Measurements from ENCODE around the gene AGFG2.
"Not testable (repeated sequence)": the region's sequence is repeated elsewhere in the genome, so short reads cannot be mapped to it uniquely, and the experiment has no call there.

AGFG2 gene

DNA sequence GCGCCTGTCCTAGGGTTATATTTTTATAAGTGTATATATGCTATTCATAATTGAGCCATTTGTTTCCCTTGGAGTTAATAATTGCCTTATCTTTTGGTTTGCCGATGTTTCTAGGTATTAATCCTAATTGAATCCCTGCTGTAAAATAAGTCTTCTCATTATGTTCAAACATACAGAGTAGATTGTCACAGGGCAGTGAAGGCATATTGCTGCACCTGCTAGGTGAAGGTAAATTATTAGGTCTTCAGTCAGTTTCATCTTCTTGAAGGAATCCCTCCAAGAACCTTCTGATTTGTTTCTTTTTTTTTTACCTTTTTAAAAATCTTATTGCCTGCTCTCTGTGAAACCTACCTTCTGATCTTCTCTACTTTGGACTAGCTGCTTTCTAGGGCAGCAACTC, 17.9 kb upstream of the AGFG2 start:
- DNase-seq (ENCODE audit: low spot score): no peak

DNA sequence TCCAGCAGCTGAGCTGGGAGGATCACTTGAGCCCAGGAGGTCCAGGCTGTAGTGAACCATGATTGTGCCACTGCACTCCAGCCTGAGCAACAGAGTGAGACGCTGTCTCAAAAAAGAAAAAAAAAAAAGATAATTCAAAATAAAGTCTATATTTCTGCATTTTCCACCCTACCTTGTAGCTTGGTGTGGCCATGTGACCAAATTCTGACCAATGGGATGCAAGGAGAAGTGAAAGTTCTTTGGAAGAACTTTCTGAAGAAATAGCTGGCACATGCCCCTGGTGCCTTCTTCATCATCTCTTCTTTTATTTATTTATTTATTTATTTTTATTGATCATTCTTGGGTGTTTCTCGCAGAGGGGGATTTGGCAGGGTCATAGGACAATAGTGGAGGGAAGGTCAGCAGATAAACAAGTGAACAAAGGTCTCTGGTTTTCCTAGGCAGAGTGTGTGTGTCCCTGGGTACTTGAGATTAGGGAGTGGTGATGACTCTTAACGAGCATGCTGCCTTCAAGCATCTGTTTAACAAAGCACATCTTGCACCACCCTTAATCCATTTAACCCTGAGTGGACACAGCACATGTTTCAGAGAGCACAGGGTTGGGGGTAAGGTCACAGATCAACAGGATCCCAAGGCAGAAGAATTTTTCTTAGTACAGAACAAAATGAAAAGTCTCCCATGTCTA, 17.0 kb upstream of the AGFG2 start:
- not testable (repeated sequence) for DNase-seq (ENCODE audit: low spot score)

DNA sequence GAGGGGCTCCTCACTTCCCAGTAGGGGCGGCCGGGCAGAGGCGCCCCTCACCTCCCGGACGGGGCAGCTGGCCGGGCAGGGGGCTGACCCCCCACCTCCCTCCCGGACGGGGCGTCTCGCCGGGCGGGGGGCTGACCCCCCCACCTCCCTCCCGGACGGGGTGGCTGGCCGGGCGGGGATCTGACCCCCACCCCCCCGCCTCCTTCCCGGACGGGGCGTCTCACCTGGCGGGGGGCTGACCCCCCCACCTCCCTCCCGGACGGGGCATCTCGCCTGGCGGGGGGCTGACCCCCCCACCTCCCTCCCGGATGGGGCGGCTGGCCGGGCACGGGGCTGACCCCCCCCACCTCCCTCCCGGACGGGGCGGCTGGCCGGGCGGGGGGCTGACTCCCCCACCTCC, 15.8 kb upstream of the AGFG2 start:
- not testable (repeated sequence) for DNase-seq (ENCODE audit: low spot score)

DNA sequence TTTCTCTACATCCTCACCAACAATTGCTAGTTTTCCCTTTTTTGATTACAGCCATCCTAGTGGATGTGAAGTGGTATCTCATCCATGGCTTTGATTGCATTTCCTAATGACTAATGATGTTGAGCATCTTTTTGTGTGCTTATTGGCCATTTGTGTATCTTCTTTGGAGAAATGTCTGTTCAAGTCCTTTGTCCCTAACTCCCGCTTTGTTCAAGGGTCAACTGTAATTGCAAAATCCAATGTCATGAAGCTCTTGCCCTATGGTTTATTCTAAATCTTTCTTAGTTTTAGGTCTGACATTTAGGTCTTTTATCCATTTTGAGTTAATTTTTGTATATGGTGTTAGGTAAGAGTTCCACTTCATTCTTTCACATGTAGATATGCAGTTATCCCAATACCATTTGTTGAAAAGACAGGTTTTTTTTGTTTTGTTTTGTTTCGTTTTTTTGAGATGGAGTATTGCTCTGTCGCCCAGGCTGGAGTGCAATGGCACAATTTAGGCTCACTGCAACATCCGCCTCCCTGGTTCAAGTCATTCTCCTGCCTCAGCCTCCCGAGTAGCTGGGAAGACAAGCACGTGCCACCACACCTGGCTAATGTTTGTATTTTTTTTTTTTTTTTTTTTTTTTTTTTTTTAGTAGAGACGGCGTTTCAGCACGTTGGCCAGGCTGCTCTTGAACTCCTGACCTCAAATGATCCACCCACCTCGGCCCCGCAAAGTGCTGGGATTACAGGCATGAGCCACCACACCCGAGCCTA, 10.7 kb upstream of the AGFG2 start:
- not testable (repeated sequence) for DNase-seq (ENCODE audit: low spot score)

DNA sequence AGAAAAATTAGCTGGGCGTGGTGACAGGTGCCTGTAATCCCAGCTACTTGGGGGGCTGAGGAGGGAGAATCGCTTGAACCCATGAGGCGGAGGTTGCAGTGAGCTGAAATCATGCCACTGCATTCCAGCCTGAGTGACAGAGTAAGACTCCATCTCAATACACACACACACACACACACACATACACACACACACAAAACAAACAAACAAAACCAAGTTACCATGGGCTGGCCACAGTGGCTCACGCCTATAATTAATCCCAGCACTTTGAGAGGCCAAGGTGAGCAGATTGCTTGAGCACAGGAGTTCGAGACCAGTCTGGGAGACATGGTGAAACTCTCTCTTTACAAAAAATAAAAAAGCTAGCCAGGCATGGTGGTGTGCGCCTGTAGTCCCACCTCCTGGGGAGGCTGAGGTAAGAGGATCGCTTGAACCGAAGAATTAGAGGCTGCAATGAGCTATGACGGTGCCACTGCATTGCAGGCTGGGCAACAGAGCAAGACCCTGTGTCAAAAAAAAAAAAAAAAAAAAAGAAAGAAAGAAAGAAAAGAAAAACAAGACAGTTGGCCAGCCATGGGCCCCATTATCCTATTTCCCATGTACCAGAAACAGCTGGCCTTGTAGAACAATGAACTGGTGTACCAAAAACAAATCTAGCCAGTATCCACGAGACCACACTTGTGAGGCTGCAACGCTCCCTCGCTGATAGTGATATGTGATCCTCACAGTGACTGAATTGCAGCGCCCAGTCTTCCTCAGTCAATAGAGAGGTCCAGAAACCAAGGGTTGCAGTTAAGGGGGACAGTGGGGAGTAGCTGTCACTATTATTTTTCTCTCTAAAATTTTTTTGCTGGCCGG, 6.6 kb upstream of the AGFG2 start:
- no peak for DNase-seq (ENCODE audit: low spot score)

DNA sequence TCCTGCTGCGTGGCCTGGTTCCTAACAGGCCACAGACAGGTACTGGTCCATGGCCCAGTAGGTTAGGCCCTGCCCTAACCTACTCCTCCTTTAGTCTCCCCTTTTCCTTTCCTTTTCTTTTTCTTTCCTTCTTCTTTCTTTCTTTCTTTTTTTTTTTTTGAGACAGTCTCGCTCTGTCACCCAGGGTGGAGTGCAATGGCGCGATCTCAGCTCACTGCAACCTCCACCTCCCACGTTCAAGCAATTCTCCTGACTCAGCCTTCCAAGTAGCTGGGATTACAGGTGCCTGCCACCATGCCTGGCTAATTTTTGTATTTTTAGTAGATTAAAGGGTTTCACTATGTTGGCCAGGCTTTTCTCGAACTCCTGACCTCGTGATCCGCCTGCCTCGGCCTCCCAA, 3.0 kb upstream of the AGFG2 start:
- DNase-seq (ENCODE audit: low spot score): not testable (repeated sequence)

DNA sequence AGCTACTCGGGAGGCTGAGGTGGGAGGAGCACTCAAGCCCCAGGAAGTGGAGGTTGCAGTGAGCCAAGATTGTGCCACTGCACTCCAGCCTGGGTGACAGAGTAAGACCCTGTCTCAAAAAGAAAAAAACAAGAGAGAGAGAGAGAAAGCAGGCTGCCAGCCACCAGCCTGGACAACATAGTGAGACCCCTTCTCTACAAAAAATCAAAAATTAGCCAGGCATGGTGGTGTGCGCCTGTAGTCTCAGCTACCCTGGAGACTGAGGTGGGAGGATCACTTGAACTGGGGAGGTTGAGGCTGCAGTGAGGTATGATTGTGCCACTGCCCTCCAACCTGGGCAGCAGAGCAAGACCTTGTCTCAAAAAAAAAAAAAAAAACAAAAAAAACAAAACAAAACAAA, 2.3 kb upstream of the AGFG2 start:
- not testable (repeated sequence) for DNase-seq (ENCODE audit: low spot score)

DNA sequence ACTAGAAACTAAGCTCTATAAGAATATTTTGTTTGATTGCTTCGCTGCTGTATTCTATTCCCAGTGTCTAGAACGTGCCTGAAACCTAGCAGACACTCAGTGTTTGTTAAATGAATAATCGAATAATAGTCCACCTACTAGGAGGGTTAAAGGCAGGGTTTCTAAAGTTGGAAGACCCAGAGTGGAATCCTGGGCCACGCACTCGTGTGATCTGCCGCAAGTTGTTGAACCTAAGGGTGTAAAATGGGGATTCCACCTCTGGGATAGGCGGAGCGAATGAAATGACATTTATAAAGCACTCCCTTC, 702 bp upstream of the AGFG2 start:
- no peak for DNase-seq (ENCODE audit: low spot score)

DNA sequence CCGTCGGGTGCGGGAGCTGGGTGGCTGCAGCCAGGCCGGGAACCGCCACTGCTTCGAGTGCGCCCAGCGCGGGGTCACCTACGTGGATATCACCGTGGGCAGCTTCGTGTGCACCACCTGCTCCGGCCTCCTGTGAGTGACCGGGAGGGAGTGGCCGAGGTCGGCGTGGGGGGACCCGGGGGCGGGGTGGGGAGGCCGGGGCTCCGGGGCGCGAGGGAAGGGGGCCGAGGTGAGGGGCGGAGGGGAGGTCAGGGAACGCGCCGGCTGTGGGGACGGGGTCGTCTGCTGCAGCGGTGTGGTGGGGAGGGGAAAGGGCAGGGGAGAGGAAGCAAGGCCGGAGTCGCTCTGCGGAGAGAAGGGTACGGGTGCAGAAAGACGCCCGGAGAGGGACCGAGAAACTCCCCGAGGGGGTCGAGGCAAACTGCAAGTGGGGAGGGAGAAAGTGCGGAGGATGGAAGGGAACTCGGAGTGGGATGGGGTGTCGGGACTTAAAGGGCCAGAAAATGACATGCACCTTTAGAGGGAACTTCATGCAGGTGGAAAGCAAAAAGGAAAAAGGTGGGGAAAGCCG, 518 bp downstream of the AGFG2 start:
- DNase-seq (ENCODE audit: low spot score): no peak

DNA sequence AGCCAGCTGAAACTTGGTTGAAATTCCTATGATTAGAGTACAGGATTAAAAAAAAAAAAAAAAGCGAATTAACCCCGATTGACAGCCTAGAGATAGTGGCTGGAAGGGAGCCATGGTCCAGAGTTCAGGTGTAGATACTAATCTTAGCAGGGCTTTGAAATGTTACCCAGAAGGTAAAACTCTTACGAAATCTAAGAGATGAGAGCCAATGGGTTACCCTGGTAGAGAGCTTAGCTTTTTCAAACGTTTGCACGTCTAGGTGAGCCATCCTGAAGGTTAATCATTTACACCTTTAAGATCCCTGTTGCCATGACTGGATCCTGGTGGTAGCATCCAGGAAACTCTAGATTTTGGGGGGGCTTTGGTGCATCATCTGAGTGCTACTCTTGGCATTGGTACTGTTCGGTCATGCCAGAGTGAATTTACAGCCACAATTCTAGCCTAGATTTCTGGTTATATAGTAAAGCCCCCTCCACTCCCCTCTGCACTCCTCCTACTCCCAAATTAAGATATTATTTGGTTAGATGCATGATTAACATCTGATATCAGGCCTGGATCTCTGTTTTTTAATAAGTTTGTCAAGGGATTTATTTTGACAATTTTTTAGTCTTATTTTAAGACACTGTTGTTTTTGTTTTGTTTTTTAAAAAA, 1.2 kb downstream of the AGFG2 start:
- DNase-seq (ENCODE audit: low spot score): peak; percentile 83

DNA sequence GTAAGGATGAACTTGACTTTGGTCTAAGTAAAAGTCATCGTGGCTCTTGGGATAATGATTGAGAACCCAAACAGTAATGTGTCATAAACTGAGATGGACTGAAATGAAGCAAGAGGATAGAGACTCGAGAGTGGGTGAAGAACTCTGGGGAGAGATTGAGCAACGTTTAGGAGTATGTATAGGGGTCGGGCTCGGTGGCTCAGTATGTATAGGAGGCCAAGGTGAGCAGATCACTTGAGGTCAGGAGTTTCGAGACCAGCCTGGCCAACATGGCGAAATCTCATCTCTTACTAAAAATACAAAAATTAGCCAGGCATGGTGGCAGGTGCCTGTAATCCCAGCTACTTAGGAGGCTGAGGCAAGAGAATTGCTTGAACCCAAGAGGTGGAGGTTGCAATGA, 2.3 kb downstream of the AGFG2 start:
- not testable (repeated sequence) for DNase-seq (ENCODE audit: low spot score)

DNA sequence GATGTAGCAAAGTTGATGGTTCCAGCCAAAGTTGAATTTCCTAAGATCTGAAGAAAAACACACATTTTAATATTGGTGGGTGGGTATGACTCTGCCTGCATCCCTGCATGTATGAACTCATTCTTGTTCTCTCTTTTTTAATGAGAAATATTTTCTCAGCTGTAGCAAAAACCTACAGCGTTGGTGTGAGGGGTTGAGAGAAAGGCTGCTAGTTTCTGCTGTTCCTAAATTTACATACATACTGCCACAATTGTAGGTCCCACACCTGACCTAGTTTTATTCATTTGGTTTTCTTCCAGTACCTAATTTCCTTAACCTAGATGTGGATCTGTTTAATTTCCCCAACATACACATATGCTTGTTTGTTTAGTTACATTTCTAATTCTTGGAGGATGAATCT, 4.6 kb downstream of the AGFG2 start:
- no peak for DNase-seq (ENCODE audit: low spot score)

DNA sequence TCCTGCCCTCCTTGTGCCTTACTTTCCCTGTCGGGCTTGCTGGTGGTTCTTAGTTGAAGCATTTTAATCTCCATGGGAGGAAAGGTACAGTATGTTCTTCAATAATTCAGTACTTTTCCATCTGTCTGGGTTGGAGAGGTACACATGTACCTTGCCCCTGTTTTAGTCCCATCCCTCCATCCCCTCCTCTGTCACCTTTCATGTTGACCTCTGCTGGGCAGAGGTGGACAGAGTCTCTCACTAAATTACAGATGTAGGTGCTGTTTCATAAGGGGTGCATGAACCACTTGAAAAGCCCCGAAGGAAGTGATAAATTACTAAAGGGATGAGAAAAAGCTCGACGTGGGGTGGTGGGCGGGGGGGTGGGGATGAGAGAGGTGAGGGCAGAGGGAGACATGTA, 5.4 kb downstream of the AGFG2 start:
- DNase-seq (ENCODE audit: low spot score): no peak

DNA sequence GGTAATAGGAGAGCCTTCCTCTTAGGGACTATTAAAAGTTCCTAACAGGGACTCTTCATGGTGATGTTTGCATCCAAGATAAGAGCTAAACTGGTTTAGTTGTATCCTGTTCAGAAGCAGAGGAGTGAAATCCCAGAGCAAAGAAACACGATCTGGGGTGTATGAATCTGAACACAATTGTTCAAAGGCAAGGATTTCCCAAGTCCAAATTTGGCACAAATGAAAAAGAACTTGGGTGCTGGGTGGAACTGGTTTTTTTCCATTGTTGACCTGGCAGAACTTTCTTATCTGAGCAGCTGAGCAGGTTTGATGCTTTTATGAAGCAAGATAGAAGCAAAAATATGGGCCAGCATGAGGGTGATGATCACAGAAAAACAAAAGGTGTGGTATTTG, 6.0 kb downstream of the AGFG2 start:
- no peak for DNase-seq (ENCODE audit: low spot score)

DNA sequence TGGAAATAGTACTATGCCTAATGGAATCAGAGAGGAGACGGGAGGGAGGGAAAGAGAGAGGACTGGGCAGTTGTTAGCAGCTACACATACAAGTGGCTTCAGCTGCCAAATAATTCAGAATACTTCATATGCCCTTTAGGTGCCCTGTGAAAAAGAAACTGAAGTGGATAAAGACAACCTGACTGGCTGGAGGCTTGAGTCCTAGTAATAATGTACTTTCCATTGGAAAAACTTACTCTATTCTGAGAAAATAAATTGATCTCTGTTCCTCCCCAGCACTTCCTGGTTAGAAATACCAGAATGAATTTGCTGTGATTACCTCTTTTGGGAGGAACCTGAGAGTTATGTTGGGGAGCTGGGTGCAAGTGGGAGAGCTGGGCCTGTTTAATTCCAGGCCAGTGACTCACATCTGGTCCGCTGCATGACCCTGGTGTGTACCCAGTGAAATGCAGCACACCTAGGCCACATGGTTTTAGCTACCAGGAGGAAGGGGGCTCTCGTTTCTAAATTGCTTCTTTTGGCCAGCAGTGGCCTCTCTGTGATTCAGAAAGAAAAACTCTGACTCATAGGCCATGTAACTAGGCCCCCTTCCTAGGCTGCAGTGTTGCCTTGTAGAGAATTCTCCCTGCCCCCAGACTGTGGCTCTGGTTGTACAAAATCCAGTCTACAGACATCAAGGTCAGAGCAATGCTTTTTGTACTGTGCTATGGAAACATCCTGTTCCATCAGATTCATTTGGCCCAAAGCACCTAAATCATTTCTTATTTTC, 6.5 kb downstream of the AGFG2 start:
- DNase-seq (ENCODE audit: low spot score): peak; percentile 98

DNA sequence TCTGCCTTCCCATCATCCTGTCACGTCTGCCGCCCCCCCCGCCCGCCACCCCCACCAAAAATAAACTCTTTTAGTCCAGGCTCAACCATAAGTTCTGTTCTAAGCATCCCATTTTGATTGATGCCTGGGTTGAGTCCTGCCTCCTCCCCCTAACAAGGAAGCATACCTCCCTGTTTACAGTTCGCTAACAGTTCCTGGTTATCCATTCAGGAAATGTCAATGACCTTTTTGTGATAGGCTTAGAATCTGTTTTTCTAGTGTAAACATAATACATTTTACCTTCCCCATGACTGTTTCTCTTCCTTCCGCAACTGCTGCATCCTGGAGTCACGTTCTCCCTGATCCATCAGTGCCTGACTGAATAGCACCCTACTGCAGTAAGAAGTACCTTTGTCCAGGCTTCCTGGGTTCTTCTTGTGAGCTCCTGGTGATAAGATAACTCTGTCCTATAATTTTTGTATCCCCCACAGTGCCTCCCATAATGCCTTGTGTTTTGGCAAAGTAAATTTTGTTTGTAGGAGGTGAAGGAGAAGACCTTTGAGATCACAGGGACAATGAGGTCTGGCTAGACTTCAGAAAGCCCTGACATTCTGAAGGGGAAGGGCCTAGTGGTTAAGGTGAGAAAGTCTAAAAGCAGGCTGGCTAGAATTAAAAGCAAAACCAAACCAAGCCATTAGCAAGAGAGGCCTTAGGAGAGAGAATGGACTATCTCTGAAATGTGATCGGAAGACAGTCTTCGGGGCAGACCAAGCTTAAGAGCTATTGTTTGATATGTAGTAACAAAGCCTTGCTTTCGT, 7.3 kb downstream of the AGFG2 start:
- DNase-seq (ENCODE audit: low spot score): peak; percentile 82

DNA sequence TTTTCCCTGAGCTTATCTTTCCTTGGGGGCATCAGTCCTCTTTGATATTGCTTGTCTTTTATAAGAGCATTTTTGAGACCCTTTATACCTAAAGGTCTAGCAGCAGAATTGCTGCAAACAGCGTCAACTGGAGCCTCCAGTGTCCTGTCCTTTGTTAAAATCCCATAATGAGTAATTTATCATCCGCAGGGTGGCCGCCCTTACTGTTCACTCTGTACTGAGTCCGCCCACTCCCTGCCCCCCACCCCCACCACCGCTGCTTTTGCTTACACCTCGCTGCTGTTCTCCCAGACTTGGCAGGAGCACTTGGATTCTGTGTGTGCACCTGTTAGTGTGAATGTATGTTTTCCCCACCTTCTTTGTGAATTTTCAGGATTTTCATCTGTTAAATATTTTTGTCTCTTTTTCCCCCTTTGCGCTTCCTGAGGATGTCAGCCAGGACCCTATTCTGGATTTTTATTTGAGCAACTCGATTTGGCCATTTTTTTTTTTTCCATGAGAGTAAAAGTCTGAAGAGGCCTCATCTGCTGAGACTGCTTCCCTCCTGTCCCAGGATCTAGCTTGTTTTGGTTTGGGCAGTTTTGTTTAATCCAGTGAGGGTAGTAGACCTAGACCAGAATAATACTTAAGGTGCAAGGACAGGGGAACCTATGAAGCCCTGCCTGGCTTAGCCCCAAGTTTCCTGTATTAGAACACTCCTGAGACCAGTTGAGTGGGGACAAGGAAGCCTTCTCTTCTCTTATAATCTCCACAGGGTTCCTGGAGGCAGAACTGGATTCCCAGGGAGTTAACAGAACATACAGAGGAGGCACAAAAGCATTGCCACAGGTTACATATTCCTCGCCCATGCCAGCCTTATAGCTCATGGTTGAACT, 8.2 kb downstream of the AGFG2 start:
- peak; percentile 23 for DNase-seq (ENCODE audit: low spot score)

DNA sequence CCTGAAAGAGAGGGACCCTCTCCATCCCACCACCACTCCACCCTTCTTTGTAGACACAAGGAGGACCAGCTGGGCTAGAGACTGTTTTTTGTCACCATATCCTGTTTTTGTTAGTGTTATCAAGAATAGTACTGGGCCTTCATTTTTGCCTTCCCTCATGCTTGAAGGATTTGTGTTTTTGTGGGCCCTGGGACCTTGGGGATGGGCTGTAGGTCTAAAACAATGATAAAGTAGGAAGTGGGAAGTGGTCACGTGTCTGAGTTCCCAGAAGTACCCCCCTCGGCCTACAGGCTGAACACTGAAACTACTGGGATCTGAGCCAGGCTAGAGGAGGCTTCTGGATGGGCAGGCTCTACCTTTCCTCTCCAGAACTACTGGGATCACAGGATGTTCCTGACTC, 8.9 kb downstream of the AGFG2 start:
- peak; percentile 42 for DNase-seq (ENCODE audit: low spot score)

DNA sequence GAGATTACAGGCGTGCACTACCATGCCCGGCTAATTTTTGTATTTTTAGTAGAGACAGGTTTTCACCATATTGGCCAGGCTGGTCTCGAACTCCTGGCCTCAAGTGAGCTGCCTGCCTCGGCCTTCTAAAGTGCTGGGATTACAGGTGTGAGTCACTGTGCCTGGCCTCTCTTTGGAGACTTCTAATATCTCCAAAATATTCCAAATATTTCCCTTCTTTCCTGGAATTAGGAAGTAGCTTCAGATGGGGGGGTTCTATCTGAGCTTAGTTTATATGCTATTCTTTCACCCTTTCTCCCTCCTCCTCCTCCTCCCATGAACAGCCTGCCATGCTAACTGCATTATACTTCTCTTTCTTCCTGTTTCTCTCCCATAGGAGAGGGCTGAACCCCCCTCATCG, 9.4 kb downstream of the AGFG2 start:
- DNase-seq (ENCODE audit: low spot score): not testable (repeated sequence)

DNA sequence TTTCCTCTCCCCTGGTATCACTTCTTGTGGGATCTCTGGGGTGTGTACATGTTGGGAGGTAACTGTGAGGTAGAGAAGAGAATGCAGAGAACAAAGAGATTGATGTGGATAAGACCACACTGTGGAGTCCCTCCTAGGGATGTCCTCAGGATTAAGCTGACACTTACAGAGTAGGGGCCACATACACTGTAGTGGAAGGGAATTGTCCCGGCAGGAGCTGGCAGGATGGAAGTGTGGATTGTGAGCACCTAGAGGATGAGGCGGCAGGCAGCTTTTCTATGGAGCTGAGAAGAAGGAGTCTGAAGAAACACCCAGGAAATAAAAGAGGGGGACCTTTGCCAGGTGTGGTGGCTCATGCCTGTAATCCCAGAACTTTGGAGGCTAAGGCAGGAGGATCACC, 13.5 kb downstream of the AGFG2 start:
- DNase-seq (ENCODE audit: low spot score): no peak
